ENCODE measurements around the gene PDGFB. TPM values are rescaled to one million over a fixed set of nuclear protein-coding genes. Genes with fewer than 3 reads are reported as not detected.

Gene PDGFB
- total RNA-seq (10 to 100 TPM in 3 of 4 donors, 1 to 10 TPM in 1; 9.3 to 82.1 (median 20.6) TPM), polyA plus RNA-seq (15.4 TPM)
- long read RNA-seq, donor 1, transcript PDGFB-201 (7 exons, 3,497 nt) = major isoform, 44 of 65 reads
- long read RNA-seq, donor 1, partial matches to known transcripts = 12 of 65 reads
- long read RNA-seq, donor 1, other reads (novel, unspliced or antisense) = 9 of 65 reads
- long read RNA-seq, donor 2, transcript PDGFB-201 (7 exons, 3,497 nt) = major isoform, 15 of 16 reads
- long read RNA-seq, donor 2, partial matches to known transcripts = 0 of 16 reads
- long read RNA-seq, donor 2, other reads (novel, unspliced or antisense) = 1 of 16 reads
- long read RNA-seq, donor 3, transcript PDGFB-201 (7 exons, 3,497 nt) = major isoform, 26 of 91 reads
- long read RNA-seq, donor 3, partial matches to known transcripts = 50 of 91 reads
- long read RNA-seq, donor 3, other reads (novel, unspliced or antisense) = 15 of 91 reads
- long read RNA-seq, donor 4, transcript PDGFB-201 (7 exons, 3,497 nt) = major isoform, 17 of 19 reads
- long read RNA-seq, donor 4, partial matches to known transcripts = 2 of 19 reads
- long read RNA-seq, donor 4, other reads (novel, unspliced or antisense) = 0 of 19 reads

GRCh38 chr22:39244496-39245129 lies at the start of gene PDGFB:
TSS of gene PDGFB (minus strand) at chr22:39244982. CDS start at chr22:39243963, 1,019 bp downstream.
- peaks cover 6% of the 10 kb centered on the region for H3K4me1 ChIP-seq (ENCODE audit: control insufficient read depth, insufficient read depth, low read length)
- H3K27ac ChIP-seq (ENCODE audit: low read length) = peak within 1 kb of the TSS; percentile 79
- no peaks in the 10 kb centered on the region for H3K27me3 ChIP-seq (ENCODE audit: control insufficient read depth, insufficient read depth)
- no peaks in the 10 kb centered on the region for H3K9me3 ChIP-seq (ENCODE audit: control insufficient read depth, low read length)
- under 1% methylated on average over 67 of the region's 68 CpGs for WGBS
- DNase-seq (peak; percentile 59 to 84 (median 76)), ATAC-seq (peak; percentile 62 to 63)
- intact Hi-C loops (cut with DNase I) = loop anchor here (5.0 to 10.0 kb wide), 4 partner anchors 63 to 70 kb away; partner anchors contain the start of gene RPL3 (in 1 of the 4)
- peak within 1 kb of the TSS; percentile 88 for H3K4me3 ChIP-seq (ENCODE audit: low read length)

- intact Hi-C loops (cut with DNase I) = no loop called here
- WGBS = 86% methylated on average over 15 of the region's 15 CpGs
- DNase-seq = no peak
- H3K4me3 ChIP-seq (ENCODE audit: low read length) = no peak overlapping the region
- no peak overlapping the region for H3K27ac ChIP-seq (ENCODE audit: low read length)
- H3K27me3 ChIP-seq (ENCODE audit: control insufficient read depth, insufficient read depth) = no peaks in the 10 kb centered on the region
- no peaks in the 10 kb centered on the region for H3K9me3 ChIP-seq (ENCODE audit: control insufficient read depth, low read length)
- no peak for ATAC-seq
- peaks cover 11% of the 10 kb centered on the region for H3K4me1 ChIP-seq (ENCODE audit: control insufficient read depth, insufficient read depth, low read length)
Observed at GRCh38 chr22:39293766-39294368, 49.1 kb upstream of the PDGFB start.

DNA sequence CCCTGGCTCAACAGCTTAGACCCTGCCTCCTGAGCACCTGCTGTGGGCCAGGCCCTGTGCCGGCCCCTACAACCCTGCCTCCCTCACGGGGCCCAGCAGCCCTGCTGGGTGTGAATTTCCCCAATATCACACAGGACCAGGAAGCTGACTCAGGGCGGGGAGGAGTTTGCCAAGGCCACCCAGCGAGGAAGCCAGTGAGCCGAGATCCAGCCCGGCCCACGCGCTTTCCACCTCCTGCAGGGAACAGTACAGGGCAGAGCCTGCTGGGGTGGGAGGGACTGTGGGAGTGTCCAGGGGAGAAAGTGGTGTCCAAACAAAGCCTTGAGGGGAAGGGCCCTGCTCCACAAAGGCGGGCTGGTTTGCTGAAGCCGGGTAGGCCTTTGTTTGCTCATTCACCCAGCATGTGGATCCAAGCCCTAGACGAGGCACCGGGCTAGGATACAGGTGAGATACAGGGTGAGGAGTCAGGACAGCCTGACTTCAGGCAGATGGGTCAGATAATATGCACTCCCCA lies 47.8 kb upstream of the PDGFB start:
- H3K4me1 ChIP-seq (ENCODE audit: control insufficient read depth, insufficient read depth, low read length) = peaks cover 9% of the 10 kb centered on the region
- H3K27ac ChIP-seq (ENCODE audit: low read length) = peak overlapping the region; percentile 65

DNA sequence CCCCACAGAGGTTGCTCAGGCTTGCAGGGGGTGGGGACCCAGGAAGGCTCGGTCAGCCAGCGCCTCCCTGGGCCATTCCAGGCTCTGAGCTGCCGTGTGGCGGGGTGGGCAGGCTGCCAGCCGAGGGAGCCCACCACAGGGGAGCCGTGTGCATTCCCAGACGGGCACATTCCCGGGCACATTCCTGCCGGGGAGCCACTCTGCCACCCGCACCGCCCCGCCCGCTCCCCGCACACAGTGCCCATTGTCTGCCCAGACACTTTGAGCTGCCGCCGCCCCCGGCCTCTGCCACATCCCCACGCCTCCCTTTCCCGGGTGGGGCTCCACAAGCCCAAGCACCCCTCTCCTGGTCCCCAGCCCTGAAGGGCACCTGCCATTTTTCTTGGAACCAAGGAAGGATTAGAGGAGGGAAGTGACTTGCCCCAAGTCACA lies 47.3 kb upstream of the PDGFB start:
- DNase-seq (peak in 2 of 3 donors; percentile 68 to 78), ATAC-seq (peak; percentile 2 to 8)
- intact Hi-C loops (cut with DNase I) = no loop called here
- Histone ChIP-seq H3K27me3 (ENCODE audit: control insufficient read depth, insufficient read depth) (no peaks in the 10 kb centered on the region), H3K4me3 (ENCODE audit: low read length) (no peak overlapping the region), H3K4me1 (ENCODE audit: control insufficient read depth, insufficient read depth, low read length) (peaks cover 9% of the 10 kb centered on the region), H3K27ac (ENCODE audit: low read length) (peak overlapping the region; percentile 65), H3K9me3 (ENCODE audit: control insufficient read depth, low read length) (no peaks in the 10 kb centered on the region)
- WGBS = 57% methylated on average over 19 of the region's 19 CpGs

More for the DNA sequence above, 47.8 kb upstream of the PDGFB start:
- ATAC-seq (peak; percentile 92 to 93), DNase-seq (peak; percentile 95 to 97 (median 96))
- Histone ChIP-seq H3K27me3 (ENCODE audit: control insufficient read depth, insufficient read depth) (no peaks in the 10 kb centered on the region), H3K4me3 (ENCODE audit: low read length) (no peak overlapping the region), H3K9me3 (ENCODE audit: control insufficient read depth, low read length) (no peaks in the 10 kb centered on the region)
- WGBS = 29% methylated on average over 12 of the region's 12 CpGs
- intact Hi-C loops (cut with DNase I) = no loop called here

GRCh38 chr22:39291523-39291922 lies 46.7 kb upstream of the PDGFB start:
- no peak for DNase-seq
- intact Hi-C loops (cut with DNase I) = no loop called here

GRCh38 chr22:39290724-39291161 lies 46.0 kb upstream of the PDGFB start:
- WGBS = 29% methylated on average over 17 of the region's 17 CpGs
- Histone ChIP-seq H3K9me3 (ENCODE audit: control insufficient read depth, low read length) (no peaks in the 10 kb centered on the region), H3K4me1 (ENCODE audit: control insufficient read depth, insufficient read depth, low read length) (peaks cover 9% of the 10 kb centered on the region), H3K4me3 (ENCODE audit: low read length) (no peak overlapping the region), H3K27ac (ENCODE audit: low read length) (peak overlapping the region; percentile 19), H3K27me3 (ENCODE audit: control insufficient read depth, insufficient read depth) (no peaks in the 10 kb centered on the region)
- intact Hi-C loops (cut with DNase I) = no loop called here
- DNase-seq (peak; percentile 82 to 89 (median 89)), ATAC-seq (peak; percentile 43 to 70)

More at GRCh38 chr22:39291523-39291922, 46.7 kb upstream of the PDGFB start:
- Histone ChIP-seq H3K27ac (ENCODE audit: low read length) (peak overlapping the region; percentile 19), H3K27me3 (ENCODE audit: control insufficient read depth, insufficient read depth) (no peaks in the 10 kb centered on the region), H3K4me3 (ENCODE audit: low read length) (no peak overlapping the region), H3K4me1 (ENCODE audit: control insufficient read depth, insufficient read depth, low read length) (peaks cover 9% of the 10 kb centered on the region), H3K9me3 (ENCODE audit: control insufficient read depth, low read length) (no peaks in the 10 kb centered on the region)
- 74% methylated on average over 10 of the region's 10 CpGs for WGBS
- ATAC-seq = no peak

- 87% methylated on average over 16 of the region's 16 CpGs for WGBS
- peaks cover 9% of the 10 kb centered on the region for H3K4me1 ChIP-seq (ENCODE audit: control insufficient read depth, insufficient read depth, low read length)
- DNase-seq = no peak
Observed at GRCh38 chr22:39289975-39290720, 45.4 kb upstream of the PDGFB start.

GRCh38 chr22:39289533-39289932 lies 44.8 kb upstream of the PDGFB start:
- ATAC-seq (no peak), DNase-seq (no peak)
- Histone ChIP-seq H3K9me3 (ENCODE audit: control insufficient read depth, low read length) (no peaks in the 10 kb centered on the region), H3K4me3 (ENCODE audit: low read length) (no peak overlapping the region), H3K4me1 (ENCODE audit: control insufficient read depth, insufficient read depth, low read length) (peaks cover 9% of the 10 kb centered on the region), H3K27me3 (ENCODE audit: control insufficient read depth, insufficient read depth) (no peaks in the 10 kb centered on the region), H3K27ac (ENCODE audit: low read length) (no peak overlapping the region)
- WGBS = 70% methylated on average over 14 of the region's 14 CpGs
- intact Hi-C loops (cut with DNase I) = no loop called here

More at GRCh38 chr22:39289975-39290720, 45.4 kb upstream of the PDGFB start:
- H3K27ac ChIP-seq (ENCODE audit: low read length) = peak overlapping the region; percentile 19
- intact Hi-C loops (cut with DNase I) = no loop called here
- no peak for ATAC-seq
- H3K9me3 ChIP-seq (ENCODE audit: control insufficient read depth, low read length) = no peaks in the 10 kb centered on the region
- no peak overlapping the region for H3K4me3 ChIP-seq (ENCODE audit: low read length)
- H3K27me3 ChIP-seq (ENCODE audit: control insufficient read depth, insufficient read depth) = no peaks in the 10 kb centered on the region

DNA sequence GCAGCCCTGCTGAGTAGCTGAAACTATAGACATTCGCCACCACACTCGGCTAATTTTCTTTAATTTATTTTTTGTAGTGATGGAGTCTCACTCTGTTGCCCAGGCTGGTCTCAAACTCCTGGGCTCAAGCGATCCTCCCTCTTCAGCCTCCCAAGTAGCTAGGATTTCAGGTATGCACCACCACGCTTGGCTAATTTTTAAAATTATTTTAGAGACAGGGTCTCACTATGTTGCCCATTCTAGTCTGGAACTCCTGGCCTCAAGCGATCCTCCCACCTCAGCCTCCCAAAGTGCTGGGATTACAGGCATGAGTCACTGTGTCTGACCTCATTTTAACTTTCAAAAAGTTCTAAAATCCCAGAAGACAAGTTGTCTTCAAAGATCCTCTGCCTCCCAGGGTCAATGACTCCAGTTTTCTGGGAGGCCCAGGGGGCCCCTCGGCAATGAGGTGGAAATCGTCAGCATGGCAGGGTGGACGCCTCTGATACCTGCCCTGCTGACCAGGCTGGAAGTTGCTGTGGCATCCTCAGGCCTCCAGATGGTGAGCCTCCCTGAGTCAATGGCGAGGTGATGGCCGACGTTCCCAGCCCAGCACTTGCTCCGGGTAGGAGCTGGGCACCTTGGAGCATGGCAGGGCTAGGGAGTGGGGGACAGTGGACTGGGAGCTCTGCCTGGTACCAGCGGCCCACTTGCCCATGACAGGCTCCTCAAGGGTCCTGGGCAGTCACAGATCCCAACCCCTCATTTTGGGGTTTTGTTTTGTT lies 43.5 kb upstream of the PDGFB start:
- intact Hi-C loops (cut with DNase I) = no loop called here
- DNase-seq (no peak), ATAC-seq (no peak)
- no peak overlapping the region for H3K27ac ChIP-seq (ENCODE audit: low read length)
- WGBS = 98% methylated on average over 13 of the region's 13 CpGs
- H3K9me3 ChIP-seq (ENCODE audit: control insufficient read depth, low read length) = no peaks in the 10 kb centered on the region
- peaks cover 15% of the 10 kb centered on the region for H3K4me1 ChIP-seq (ENCODE audit: control insufficient read depth, insufficient read depth, low read length)
- H3K27me3 ChIP-seq (ENCODE audit: control insufficient read depth, insufficient read depth) = no peaks in the 10 kb centered on the region
- H3K4me3 ChIP-seq (ENCODE audit: low read length) = no peak overlapping the region

All from right cardiac atrium (tissue), 5 donors.